Heart left ventricle (tissue), 16 donors: ENCODE data around the gene PLIN4. TPM values are rescaled to one million over a fixed set of nuclear protein-coding genes. Genes with fewer than 3 reads are reported as not detected.

Source experiments
- ATAC-seq, 4 donors: fragments of 200-7000 bp; cut with Tn5 transposase; one replicate each; pipeline ENCODE4 v1.9.1; 2020 to 2022; ENCODE audit warnings: moderate library complexity in 4 of 4, mild to moderate bottlenecking in 3 of 4, moderate number of reproducible peaks in 1 of 4
- DNase-seq, 5 donors: peaks; one replicate each; pipeline ENCODE4 v3.0.0-alpha.2; 2020
- H3K27ac ChIP-seq, 12 donors: fragments of 200-600 bp; sonication (generic) in 4 of 12; one replicate each; pipeline versions ENCODE4 v1.5.0 to v1.8.0; 2016 to 2022; ENCODE audit warnings: mild to moderate bottlenecking in 2 of 12
- H3K27me3 ChIP-seq, 9 donors: fragments of 200-600 bp; sonication (generic) in 2 of 9; one replicate each; pipeline versions ENCODE4 v1.5.1 to v1.8.0; 2016 to 2022; ENCODE audit warnings: mild to moderate bottlenecking in 3 of 9
- H3K36me3 ChIP-seq, 9 donors: fragments of 200-600 bp; sonication (generic) in 2 of 9; one replicate each; pipeline versions ENCODE4 v1.5.0 to v1.8.0; 2018 to 2022; ENCODE audit warnings: mild to moderate bottlenecking in 2 of 9
- H3K4me1 ChIP-seq, 12 donors: fragments of 200-600 bp; sonication (generic) in 4 of 12; one replicate each; pipeline versions ENCODE4 v1.5.0 to v1.8.0; 2016 to 2022; ENCODE audit warnings: mild to moderate bottlenecking in 3 of 12
- H3K4me3 ChIP-seq, 12 donors: fragments of 200-600 bp; sonication (generic) in 4 of 12; one replicate each; pipeline versions ENCODE4 v1.5.0 to v1.8.0; 2017 to 2022; ENCODE audit warnings: mild to moderate bottlenecking in 9 of 12, moderate library complexity in 4 of 12
- H3K9me3 ChIP-seq, 12 donors: fragments of 200-600 bp; sonication (generic) in 4 of 12; one replicate each; pipeline versions ENCODE4 v1.5.0 to v1.8.0; 2016 to 2022; ENCODE audit warnings: mild to moderate bottlenecking in 1 of 12
- POLR2A ChIP-seq, 2 donors: fragments of 450-650 bp; IDR thresholded peaks; one replicate each; pipeline ENCODE4 v1.6.1; 2017; ENCODE audit warnings: antibody characterized with exemption in 2 of 2, mild to moderate bottlenecking in 2 of 2, moderate library complexity in 2 of 2
- WGBS, 4 donors: extraction: QIAGEN DNeasy Blood & Tissue Kit in 2 of 4; methylation state at CpG; one replicate each; pipeline versions ENCODE4 v1.1.5 to v1.1.7; 2013 to 2018; 5-methylcytosine and 5-hydroxymethylcytosine counted together
- intact Hi-C, 10 donors: fragments of 100-400 bp; cut with DNase I; formaldehyde crosslinking; loops; one replicate each; pipeline versions ENCODE4 v1.11.1 to v1.14.2; 2022
- polyA plus RNA-seq, 2 donors: library from polyadenylated mRNA; stranded (reverse); fragments of 200-250 nt; gene quantifications; one replicate each; pipeline ENCODE4 v1.2.3, GENCODE V29; 2013
- total RNA-seq, 9 donors: library from RNA; depleted of rRNA in 2 of 9; stranded (reverse); fragments of >200 nt in 2 of 9; fragmentation: NEBNext Ultra II Directional in 3 of 9; extraction: Animal tissue kit (Norgen Biotek cat#: 25700) in 3 of 9; gene quantifications; one replicate each; pipeline versions ENCODE4 v1.1.0 to v1.2.4, GENCODE V29; 2016 to 2023
- TF ChIP-seq, protein P1 (sequence below), 12 donors: fragments of 200-600 bp; sonication (generic) in 4 of 12; IDR thresholded peaks; one replicate each; pipeline versions ENCODE4 v1.5.0 to v1.8.0; 2018 to 2022; ENCODE audit warnings: antibody characterized with exemption in 12 of 12, mild to moderate bottlenecking in 5 of 12
- donor health status: ischemic (EF 13 %, LVEDD 7.1; RV severe dilation, severe dysfunction).
- donor health status: healthy with polysubstance abuse.
- donor health status: DM: no; HTN: yes; CAD: no.
- donor health status: DM: no; HTN: no; CAD: no.
- donor health status: ischemic (EF 25% LVEDD 6.9; RV normal size, moderate dysfunction).
- donor health status: ischemic (EF 25% LVEDD 5.7; RV mildly dilated, moderate dysfunction).
- donor health status: healthy.
- donor health status: DM: yes; HTN: yes; CAD: no.
- donor health status: ischemic (EF 35%, LVEDD 5.7; RV mildly dilated, moderate dysfunction).
- donor health status: nonischemic (EF 11% LVEDD 7.7; RV severe dilation, severe dysfunction).
- donor health status: DM: yes; HTN: yes; CAD: no.
- donor health status: PGD.
- donor health status: ischemic (EF 29% LVEDD 5.4; RV normal size, mild dysfunction).
- donor health status: nonischemic (EF 23%, LVEDD 6.1; RV moderate dilation, normal function).

Gene PLIN4
- total and polyA plus RNA-seq, 11 donors, result 55.5 to 292 (median 174) TPM

DNA sequence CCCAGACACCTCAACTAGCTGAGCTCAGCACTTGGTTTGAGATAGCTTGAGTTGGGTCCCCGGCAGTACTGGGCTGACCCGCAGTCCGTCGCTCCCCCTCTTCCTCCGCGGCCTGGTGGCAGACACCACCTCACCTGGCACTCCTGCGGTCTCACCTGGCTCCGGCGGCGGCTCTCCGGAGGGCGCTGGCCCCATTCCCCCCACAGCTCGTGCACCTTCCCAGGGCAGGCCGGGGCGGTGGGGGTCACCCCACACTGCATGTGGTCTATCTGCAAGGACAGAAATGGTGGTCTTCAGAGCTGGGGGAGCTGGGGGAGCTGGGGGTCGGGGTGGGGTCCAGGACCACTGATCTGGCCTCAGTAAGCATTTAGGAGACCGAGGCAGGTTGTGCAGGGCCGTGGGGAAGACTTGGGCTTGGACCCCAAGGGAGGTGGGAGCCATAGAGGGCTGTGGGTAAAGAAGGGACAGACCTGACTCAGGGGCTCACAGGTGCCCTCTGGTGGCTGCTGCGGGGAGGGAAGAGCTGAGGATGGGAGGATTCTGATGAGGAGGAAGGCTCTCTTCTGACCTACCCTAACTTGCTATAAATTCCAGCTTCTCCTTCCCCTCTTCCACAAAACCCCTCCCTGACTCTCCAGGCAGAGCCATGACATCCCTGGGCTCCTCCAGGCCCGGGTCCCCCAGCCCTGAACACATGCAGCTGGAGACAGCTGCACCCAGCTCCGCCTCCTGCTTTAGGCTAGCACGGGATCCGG lies 6.7 kb upstream of the PLIN4 start:
- Histone ChIP-seq H3K4me1 (peaks cover 0 to 5% (median under 1%) of the 10 kb centered on the region in 12 donors), H3K27ac (no peak overlapping the region), H3K4me3 (peak overlapping the region in 1 of 12 donors; percentile 15), H3K27me3 (no peaks in the 10 kb centered on the region), H3K9me3 (no peaks in the 10 kb centered on the region), H3K36me3 (peaks cover 0 to 7% (median 0%) of the 10 kb centered on the region in 9 donors)
- ATAC-seq (peak in 3 of 4 donors; percentile 46 to 60 (median 58)), DNase-seq (peak in 4 of 5 donors; percentile 43 to 71 (median 54))
- 67 to 73% (median 72%) methylated on average over 23 of the region's 23 CpGs for WGBS, 4 donors
- no peak for TF ChIP-seq POLR2A (IDR thresholded peaks at IDR 0.05)
- TF ChIP-seq, protein P1, sequence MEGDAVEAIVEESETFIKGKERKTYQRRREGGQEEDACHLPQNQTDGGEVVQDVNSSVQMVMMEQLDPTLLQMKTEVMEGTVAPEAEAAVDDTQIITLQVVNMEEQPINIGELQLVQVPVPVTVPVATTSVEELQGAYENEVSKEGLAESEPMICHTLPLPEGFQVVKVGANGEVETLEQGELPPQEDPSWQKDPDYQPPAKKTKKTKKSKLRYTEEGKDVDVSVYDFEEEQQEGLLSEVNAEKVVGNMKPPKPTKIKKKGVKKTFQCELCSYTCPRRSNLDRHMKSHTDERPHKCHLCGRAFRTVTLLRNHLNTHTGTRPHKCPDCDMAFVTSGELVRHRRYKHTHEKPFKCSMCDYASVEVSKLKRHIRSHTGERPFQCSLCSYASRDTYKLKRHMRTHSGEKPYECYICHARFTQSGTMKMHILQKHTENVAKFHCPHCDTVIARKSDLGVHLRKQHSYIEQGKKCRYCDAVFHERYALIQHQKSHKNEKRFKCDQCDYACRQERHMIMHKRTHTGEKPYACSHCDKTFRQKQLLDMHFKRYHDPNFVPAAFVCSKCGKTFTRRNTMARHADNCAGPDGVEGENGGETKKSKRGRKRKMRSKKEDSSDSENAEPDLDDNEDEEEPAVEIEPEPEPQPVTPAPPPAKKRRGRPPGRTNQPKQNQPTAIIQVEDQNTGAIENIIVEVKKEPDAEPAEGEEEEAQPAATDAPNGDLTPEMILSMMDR (IDR thresholded peaks at IDR 0.05), result peak; percentile 61 to 79 (median 72)
- intact Hi-C loops, result loop anchor here in 5 of 10 donors (10.0 kb wide), 2 partner anchors 250 to 260 kb away; partner anchors contain the start of gene SHD (in 2 of the 5)

DNA sequence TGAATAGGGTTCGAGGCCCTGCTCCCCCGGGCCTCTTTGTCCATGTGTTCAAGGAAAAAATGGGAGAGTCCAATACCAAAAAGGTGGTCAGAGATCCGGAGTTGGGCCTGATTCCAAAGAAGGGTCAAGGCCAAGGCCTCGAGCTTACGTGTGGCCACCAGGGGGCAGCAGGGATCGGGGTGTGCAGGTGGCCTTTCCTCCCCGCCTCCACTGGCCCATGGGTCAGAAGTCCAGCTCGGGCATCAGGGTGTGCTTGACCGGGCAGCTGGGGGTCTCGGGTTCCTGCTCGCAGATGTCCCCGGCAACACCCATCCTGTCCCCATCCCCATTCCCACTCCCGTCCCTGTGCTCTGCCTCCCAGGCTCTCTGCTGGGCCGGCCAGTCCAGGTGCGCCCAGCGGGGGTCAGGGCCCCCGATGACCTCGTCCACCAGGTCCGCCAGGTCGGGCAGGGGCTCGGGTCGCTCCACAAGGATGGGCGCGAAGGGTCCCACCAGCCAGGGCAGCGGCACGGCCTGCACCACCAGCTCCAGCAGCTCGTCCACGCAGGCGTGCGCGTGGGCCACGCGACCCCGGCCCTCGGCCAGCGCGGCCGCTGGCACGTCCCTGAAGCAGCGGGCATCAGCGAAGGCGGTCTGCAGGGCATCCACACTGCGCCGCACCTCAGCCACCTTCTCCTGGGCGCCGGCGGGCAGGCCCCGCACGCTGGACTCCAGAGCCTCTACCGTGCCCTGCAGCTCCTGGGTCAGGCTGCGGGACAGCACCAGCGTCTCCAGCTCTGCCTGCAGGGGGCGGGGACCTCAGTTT lies 5.2 kb upstream of the PLIN4 start:
- ATAC-seq (no peak), DNase-seq (peak in 4 of 5 donors; percentile 34 to 80 (median 58))
- Histone ChIP-seq H3K36me3 (peaks cover 0 to 7% (median 0%) of the 10 kb centered on the region in 9 donors), H3K27ac (no peak overlapping the region), H3K4me3 (no peak overlapping the region), H3K27me3 (no peaks in the 10 kb centered on the region), H3K4me1 (peaks cover 0 to 20% (median 12%) of the 10 kb centered on the region in 12 donors), H3K9me3 (no peaks in the 10 kb centered on the region)
- TF ChIP-seq, protein P1 (IDR thresholded peaks at IDR 0.05), result peak; percentile 46 to 71 (median 58)
- TF ChIP-seq POLR2A (IDR thresholded peaks at IDR 0.05), result no peak
- 50 to 79% (median 71%) methylated on average over 15 to 53 of the region's 53 CpGs for WGBS, 4 donors
- intact Hi-C loops, result loop anchor here in 5 of 10 donors (10.0 kb wide), 2 partner anchors 249 to 259 kb away; partner anchors contain the start of gene SHD (in 2 of the 5)

DNA sequence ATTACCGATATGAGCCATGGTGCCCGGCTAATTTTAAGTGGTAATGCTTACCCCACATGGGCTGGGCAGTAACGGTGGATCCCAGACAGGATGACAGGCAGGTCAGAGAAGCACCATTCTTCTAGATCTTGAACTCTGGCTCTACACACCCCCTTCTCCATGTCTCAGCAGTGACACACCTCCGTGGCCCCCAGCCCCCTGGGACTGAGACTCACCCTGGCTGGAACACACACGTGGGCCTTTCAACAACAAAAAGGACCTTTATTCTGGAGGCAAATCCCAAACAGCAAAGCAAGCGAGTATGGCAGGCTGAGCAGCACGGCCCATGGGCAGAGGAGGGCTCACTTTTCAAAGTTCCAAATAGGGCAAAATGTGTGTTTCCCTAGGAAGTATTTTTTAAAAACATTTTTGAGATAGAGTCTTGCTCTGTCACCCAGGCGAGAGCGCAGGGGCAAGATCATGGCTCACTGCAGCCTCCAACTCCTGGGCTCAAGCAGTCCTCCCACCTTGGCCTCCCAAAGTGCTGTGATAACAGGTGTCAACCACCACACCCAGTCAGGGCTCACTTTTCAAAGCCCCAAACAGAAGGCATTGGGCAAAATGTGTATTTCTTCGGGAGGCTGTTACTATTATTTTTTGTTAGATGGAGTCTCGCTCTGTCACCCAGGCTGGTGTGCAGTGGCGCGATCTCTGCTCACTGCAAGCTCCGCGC lies 4.2 kb upstream of the PLIN4 start:
- H3K9me3 ChIP-seq, result no peaks in the 10 kb centered on the region
- WGBS, 4 donors, result 84 to 91% (median 89%) methylated on average over 15 of the region's 15 CpGs
- no peaks in the 10 kb centered on the region for H3K27me3 ChIP-seq
- H3K27ac ChIP-seq, result no peak overlapping the region
- no peak overlapping the region for H3K4me3 ChIP-seq
- TF ChIP-seq, protein P1 (IDR thresholded peaks at IDR 0.05), result no peak
- TF ChIP-seq POLR2A (IDR thresholded peaks at IDR 0.05), result no peak
- DNase-seq (no peak), ATAC-seq (no peak)
- intact Hi-C loops, result loop anchor here in 5 of 10 donors (10.0 kb wide), 2 partner anchors 248 to 258 kb away; partner anchors contain the start of gene SHD (in 2 of the 5)
- H3K4me1 ChIP-seq, result peaks cover 0 to 23% (median 12%) of the 10 kb centered on the region in 12 donors
- peaks cover 0 to 7% (median 0%) of the 10 kb centered on the region in 9 donors for H3K36me3 ChIP-seq
